Measurements from ENCODE around the gene ATOH8. TPM values are rescaled to one million over a fixed set of nuclear protein-coding genes. Genes with fewer than 3 reads are reported as not detected.

ATOH8 gene
- total RNA-seq, 2 experiments from 2014 or later, result not detected

DNA sequence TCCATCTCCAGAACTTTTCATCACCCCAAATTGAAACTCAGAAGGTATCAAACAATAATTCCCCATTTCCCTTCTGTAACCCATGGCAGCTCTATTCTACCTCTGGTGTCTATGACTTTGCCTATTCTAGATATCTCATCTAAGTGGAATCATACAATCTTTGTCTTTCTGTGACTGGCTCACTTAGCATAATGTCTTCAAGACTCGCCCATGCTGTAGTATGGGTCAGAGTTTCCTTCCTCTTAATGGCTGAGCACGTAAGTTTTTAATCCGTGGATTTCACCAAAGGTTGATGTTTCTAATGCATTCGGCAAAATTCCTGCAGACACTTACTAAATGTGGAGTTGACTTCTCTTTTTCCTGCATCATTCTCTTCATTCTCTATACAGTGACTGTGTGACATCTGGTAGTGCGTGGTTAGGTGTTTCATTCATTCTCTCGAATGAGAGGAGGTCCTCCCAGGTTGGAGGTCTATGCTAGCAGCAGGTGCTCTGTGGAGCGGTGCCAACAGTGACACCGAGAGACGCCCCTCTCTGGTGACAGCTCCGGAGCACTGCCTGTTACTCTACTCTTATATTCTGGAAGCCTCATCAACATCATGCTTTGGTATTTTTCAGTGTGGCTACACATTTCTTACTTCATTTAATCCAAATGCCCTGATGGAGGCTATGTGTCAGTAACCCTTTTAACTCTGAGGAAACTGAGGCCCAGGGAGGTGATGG lies 50.1 kb downstream of the ATOH8 start:
- Mint-ChIP-seq H3K4me1 (ENCODE audit: low read depth) (peaks cover 14% of the 10 kb centered on the region), H3K4me3 (no peak overlapping the region), H3K9me3 (no peaks in the 10 kb centered on the region), H3K36me3 (ENCODE audit: low read depth) (no peaks in the 10 kb centered on the region), H3K27me3 (peaks cover 6% of the 10 kb centered on the region), H3K27ac (no peak overlapping the region)
- Histone ChIP-seq H3K4me1 (ENCODE audit: insufficient read depth, low read length) (peaks cover 9% of the 10 kb centered on the region), H3K4me3 (ENCODE audit: low read length) (no peak overlapping the region), H3K27me3 (ENCODE audit: control insufficient read depth in 1 of 2, insufficient read depth in 2 of 2, low read length in 2 of 2) (peaks cover 0 to 5% of the 10 kb centered on the region in 2 experiments), H3K27ac (ENCODE audit: low read depth in 1 of 2, low read length in 2 of 2) (no peak overlapping the region), H3K9me3 (ENCODE audit: control insufficient read depth in 1 of 2, insufficient read depth in 1 of 2, low read length in 2 of 2) (no peaks in the 10 kb centered on the region), H3K36me3 (ENCODE audit: insufficient read depth, low read length) (no peaks in the 10 kb centered on the region)
- no peak for ATAC-seq (ENCODE audit: poor library complexity)
- TF ChIP-seq, protein P1, sequence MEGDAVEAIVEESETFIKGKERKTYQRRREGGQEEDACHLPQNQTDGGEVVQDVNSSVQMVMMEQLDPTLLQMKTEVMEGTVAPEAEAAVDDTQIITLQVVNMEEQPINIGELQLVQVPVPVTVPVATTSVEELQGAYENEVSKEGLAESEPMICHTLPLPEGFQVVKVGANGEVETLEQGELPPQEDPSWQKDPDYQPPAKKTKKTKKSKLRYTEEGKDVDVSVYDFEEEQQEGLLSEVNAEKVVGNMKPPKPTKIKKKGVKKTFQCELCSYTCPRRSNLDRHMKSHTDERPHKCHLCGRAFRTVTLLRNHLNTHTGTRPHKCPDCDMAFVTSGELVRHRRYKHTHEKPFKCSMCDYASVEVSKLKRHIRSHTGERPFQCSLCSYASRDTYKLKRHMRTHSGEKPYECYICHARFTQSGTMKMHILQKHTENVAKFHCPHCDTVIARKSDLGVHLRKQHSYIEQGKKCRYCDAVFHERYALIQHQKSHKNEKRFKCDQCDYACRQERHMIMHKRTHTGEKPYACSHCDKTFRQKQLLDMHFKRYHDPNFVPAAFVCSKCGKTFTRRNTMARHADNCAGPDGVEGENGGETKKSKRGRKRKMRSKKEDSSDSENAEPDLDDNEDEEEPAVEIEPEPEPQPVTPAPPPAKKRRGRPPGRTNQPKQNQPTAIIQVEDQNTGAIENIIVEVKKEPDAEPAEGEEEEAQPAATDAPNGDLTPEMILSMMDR (IDR thresholded peaks at IDR 0.05), result no peak
- ChIA-PET POLR2A (no interaction called here), CTCF (interaction anchor here (1.4 kb wide), 1 partner anchor 10 kb away, joined by 3 read pairs; no protein-coding TSS in a partner anchor)
- intact Hi-C loops (cut with DNase I, micrococcal nuclease), result no loop called here
- DNase-seq, result no peak

DNA sequence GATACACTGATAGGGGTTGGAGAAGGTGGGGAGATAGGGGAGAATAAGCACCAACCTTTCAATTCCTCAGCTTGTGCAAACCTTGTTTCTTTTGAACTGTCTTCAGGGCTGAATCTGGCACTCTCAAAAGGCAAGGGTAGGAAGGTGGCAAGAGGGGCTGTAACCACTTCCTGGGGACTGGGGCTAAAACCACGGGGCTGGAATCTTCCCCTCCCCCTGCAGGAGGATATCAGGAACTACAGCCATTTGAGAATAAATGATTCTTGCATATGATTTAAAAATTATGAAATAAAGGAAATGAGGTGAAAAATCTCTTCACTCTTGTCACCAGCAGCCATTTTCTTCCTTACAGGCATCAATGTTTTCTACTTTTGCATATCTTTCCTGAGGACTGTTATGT lies 50.8 kb downstream of the ATOH8 start:
- Mint-ChIP-seq H3K9me3 (no peaks in the 10 kb centered on the region), H3K27ac (no peak overlapping the region), H3K36me3 (ENCODE audit: low read depth) (no peaks in the 10 kb centered on the region), H3K4me1 (ENCODE audit: low read depth) (peaks cover 14% of the 10 kb centered on the region), H3K4me3 (no peak overlapping the region), H3K27me3 (peaks cover 5% of the 10 kb centered on the region)
- ATAC-seq (ENCODE audit: poor library complexity) (peak; percentile 58), DNase-seq (peak in 6 of 14 experiments; percentile 11 to 43 (median 30))
- ChIA-PET POLR2A (no interaction called here), CTCF (no interaction called here)
- Histone ChIP-seq H3K4me3 (ENCODE audit: low read length) (no peak overlapping the region), H3K4me1 (ENCODE audit: insufficient read depth, low read length) (peaks cover 9% of the 10 kb centered on the region), H3K27ac (ENCODE audit: low read depth in 1 of 2, low read length in 2 of 2) (no peak overlapping the region), H3K9me3 (ENCODE audit: control insufficient read depth in 1 of 2, insufficient read depth in 1 of 2, low read length in 2 of 2) (no peaks in the 10 kb centered on the region), H3K27me3 (ENCODE audit: control insufficient read depth in 1 of 2, insufficient read depth in 2 of 2, low read length in 2 of 2) (peaks cover 0 to under 1% of the 10 kb centered on the region in 2 experiments), H3K36me3 (ENCODE audit: insufficient read depth, low read length) (no peaks in the 10 kb centered on the region)
- intact Hi-C loops (cut with DNase I, micrococcal nuclease), result no loop called here
- TF ChIP-seq, protein P1 (IDR thresholded peaks at IDR 0.05), result peak; percentile 32

DNA sequence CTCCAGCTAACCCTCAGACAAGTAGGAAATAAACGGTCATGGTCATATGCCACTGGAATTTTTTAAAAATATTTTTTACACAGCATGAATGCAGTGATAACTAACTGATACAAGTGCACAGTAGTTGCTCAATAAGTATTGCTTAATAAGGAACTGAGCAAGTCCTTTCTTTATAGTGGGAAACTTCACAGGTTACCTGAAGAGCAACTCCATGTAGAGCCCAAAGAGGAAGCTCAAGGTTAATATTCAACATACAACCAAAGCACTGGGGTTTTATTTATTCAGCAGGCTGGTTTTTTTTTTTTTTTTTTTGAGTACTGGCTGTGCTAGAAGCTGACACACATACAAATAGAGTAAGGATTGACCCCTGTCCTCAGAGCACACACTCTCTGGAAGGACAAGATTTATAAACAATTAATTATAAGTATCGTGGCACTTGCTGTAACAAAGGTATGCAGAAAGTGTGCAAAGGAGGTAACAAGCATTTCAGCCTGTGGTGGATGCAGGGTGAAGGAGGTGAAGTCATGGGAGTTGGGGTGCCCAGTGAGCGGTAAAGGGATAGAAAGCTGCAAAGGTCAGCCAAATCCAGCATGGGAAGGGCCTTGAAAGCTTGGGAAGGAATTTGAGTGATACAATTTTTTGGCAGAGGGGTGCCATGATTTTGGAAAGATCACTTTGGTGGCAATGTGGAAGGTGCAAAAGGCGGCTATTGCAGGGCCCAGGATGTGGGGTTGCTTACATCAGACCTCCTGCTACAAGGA lies 52.7 kb downstream of the ATOH8 start:
- CTCF ChIA-PET, result interaction anchor here (1.5 kb wide), 1 partner anchor 78 kb away, joined by 3 read pairs; no protein-coding TSS in a partner anchor
- no peaks in the 10 kb centered on the region for H3K9me3 ChIP-seq (ENCODE audit: control insufficient read depth in 1 of 2, insufficient read depth in 1 of 2, low read length in 2 of 2)
- POLR2A ChIA-PET, result no interaction called here
- Mint-ChIP-seq H3K4me1 (ENCODE audit: low read depth) (peaks cover 14% of the 10 kb centered on the region), H3K9me3 (no peaks in the 10 kb centered on the region), H3K4me3 (no peak overlapping the region), H3K36me3 (ENCODE audit: low read depth) (no peaks in the 10 kb centered on the region), H3K27ac (no peak overlapping the region), H3K27me3 (no peaks in the 10 kb centered on the region)
- H3K27me3 ChIP-seq (ENCODE audit: control insufficient read depth in 1 of 2, insufficient read depth in 2 of 2, low read length in 2 of 2), result no peaks in the 10 kb centered on the region
- H3K36me3 ChIP-seq (ENCODE audit: insufficient read depth, low read length), result no peaks in the 10 kb centered on the region
- ATAC-seq (ENCODE audit: poor library complexity) (no peak), DNase-seq (no peak)
- TF ChIP-seq, protein P1 (IDR thresholded peaks at IDR 0.05), result no peak
- intact Hi-C loops (cut with DNase I, micrococcal nuclease), result no loop called here
- no peak overlapping the region for H3K27ac ChIP-seq (ENCODE audit: low read depth in 1 of 2, low read length in 2 of 2)
- H3K4me3 ChIP-seq (ENCODE audit: low read length), result no peak overlapping the region
- H3K4me1 ChIP-seq (ENCODE audit: insufficient read depth, low read length), result peaks cover 9% of the 10 kb centered on the region
